ENCODE measurements around the gene MBOAT2.

DNA sequence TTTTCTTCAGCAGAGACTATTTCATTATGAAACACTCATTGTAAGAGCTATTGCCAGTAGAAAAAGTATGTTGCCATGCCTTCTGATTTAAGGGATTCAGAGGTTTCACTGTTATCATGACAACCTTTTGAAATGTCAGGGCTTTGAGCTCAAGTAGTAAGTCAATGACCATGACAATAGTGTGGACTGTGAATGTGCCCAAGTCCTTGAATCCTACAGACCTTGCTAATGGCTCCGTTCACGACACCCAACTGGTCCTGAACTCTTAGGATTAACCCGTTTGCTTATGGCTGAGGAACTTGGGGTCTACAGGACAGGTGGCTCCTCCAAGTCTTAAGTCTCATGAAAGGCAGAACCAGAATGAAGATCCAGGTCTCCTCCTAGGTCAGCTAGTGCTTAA lies 148.5 kb downstream of the MBOAT2 start:
- TF ChIP-seq, protein P1, sequence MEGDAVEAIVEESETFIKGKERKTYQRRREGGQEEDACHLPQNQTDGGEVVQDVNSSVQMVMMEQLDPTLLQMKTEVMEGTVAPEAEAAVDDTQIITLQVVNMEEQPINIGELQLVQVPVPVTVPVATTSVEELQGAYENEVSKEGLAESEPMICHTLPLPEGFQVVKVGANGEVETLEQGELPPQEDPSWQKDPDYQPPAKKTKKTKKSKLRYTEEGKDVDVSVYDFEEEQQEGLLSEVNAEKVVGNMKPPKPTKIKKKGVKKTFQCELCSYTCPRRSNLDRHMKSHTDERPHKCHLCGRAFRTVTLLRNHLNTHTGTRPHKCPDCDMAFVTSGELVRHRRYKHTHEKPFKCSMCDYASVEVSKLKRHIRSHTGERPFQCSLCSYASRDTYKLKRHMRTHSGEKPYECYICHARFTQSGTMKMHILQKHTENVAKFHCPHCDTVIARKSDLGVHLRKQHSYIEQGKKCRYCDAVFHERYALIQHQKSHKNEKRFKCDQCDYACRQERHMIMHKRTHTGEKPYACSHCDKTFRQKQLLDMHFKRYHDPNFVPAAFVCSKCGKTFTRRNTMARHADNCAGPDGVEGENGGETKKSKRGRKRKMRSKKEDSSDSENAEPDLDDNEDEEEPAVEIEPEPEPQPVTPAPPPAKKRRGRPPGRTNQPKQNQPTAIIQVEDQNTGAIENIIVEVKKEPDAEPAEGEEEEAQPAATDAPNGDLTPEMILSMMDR (IDR thresholded peaks at IDR 0.05), result no peak
- no peak for TF ChIP-seq POLR2A (IDR thresholded peaks at IDR 0.05)
